Endothelial cell of umbilical vein (primary cell): Measurements from ENCODE around the gene SIVA1.

Experiments
- EZH2 ChIP-seq: IDR thresholded peaks from 2 replicates; pipeline ENCODE4 v1.6.1; 2012; ENCODE audit warnings: borderline replicate concordance, low read depth, mild to moderate bottlenecking, moderate library complexity, low read length, inconsistent platforms; ENCODE audit not compliant: severe bottlenecking
- GATA2 ChIP-seq: IDR thresholded peaks from 2 replicates; pipeline ENCODE4 v1.7.0; 2011; ENCODE audit warnings: low read depth, mild to moderate bottlenecking, moderate library complexity, mixed read lengths, low read length; ENCODE audit not compliant: insufficient read length, insufficient read depth
- JUN ChIP-seq: IDR thresholded peaks from 2 replicates; pipeline ENCODE4 v1.6.1; 2011; ENCODE audit warnings: borderline replicate concordance, low read depth; ENCODE audit not compliant: insufficient read length, insufficient read depth
- MYC ChIP-seq: IDR thresholded peaks from one replicate; pipeline ENCODE4 v1.6.1; 2011; ENCODE audit warnings: mild to moderate bottlenecking, low read depth, low read length
- POLR2A ChIP-seq: IDR thresholded peaks from 2 replicates; pipeline ENCODE4 v1.6.1; 2012; ENCODE audit warnings: low read depth, mild to moderate bottlenecking, control low read depth, low read length
- POLR2AphosphoS5 ChIP-seq: IDR thresholded peaks from 2 replicates; pipeline ENCODE4 v1.6.1; 2012; ENCODE audit warnings: low read depth, mild to moderate bottlenecking, control low read depth, low read length, moderate library complexity; ENCODE audit not compliant: insufficient read depth
- TF ChIP-seq, protein P1 (sequence below), 2 donors: IDR thresholded peaks; 1 replicate in 1 of 2; 2 replicates in 1 of 2; pipeline ENCODE4 v1.5.1; 2011; ENCODE audit warnings: low read length in 2 of 2, mild to moderate bottlenecking in 2 of 2, moderate library complexity in 2 of 2, control low read depth in 1 of 2, inconsistent platforms in 1 of 2, low read depth in 1 of 2; ENCODE audit not compliant: insufficient read depth in 1 of 2; ENCODE audit errors: extremely low read depth in 1 of 2
- TF ChIP-seq, protein P2 (sequence below): IDR thresholded peaks from 2 replicates; pipeline ENCODE4 v1.6.1; 2011; ENCODE audit not compliant: insufficient read depth, insufficient read length

DNA sequence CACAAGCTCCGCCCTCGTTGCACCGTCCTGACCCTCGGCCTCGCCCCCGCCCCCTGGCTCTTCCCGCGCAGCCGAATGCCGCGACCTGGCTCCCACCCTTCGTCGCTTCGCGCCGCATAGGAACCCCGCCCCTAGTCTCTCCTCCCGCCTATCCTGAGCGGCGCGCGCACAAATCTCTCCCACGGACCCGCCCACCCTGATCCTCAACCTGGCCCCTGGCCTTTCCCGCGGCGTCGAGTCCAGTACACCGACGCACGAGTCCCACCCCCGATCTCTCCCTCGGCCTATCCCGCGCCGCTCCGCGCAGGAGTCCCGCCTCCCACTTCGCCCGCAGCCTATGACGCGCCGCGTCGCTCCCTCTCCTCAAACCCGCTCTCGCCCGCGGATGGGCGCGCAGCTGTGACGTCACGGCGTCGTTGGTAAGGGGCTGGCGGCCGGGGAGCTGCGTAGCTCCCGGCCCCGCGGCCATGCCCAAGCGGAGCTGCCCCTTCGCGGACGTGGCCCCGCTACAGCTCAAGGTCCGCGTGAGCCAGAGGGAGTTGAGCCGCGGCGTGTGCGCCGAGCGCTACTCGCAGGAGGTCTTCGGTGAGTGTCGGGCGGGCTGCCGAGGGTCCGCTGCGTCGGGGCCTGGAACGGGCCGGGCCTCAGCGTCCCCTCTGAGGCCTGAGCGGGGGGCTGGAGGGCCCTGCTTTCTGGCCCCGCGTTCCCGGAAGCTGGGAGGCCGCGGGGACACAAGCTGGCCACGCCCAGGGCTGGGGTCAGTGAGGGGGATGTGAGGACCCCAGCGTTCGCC lies at the start of gene SIVA1:
- TF ChIP-seq, protein P1, sequence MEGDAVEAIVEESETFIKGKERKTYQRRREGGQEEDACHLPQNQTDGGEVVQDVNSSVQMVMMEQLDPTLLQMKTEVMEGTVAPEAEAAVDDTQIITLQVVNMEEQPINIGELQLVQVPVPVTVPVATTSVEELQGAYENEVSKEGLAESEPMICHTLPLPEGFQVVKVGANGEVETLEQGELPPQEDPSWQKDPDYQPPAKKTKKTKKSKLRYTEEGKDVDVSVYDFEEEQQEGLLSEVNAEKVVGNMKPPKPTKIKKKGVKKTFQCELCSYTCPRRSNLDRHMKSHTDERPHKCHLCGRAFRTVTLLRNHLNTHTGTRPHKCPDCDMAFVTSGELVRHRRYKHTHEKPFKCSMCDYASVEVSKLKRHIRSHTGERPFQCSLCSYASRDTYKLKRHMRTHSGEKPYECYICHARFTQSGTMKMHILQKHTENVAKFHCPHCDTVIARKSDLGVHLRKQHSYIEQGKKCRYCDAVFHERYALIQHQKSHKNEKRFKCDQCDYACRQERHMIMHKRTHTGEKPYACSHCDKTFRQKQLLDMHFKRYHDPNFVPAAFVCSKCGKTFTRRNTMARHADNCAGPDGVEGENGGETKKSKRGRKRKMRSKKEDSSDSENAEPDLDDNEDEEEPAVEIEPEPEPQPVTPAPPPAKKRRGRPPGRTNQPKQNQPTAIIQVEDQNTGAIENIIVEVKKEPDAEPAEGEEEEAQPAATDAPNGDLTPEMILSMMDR (IDR thresholded peaks at IDR 0.05; ENCODE audit: extremely low read depth in 1 of 2, insufficient read depth in 1 of 2, low read depth in 1 of 2, low read length in 2 of 2): no peak
- TF ChIP-seq, protein P2, sequence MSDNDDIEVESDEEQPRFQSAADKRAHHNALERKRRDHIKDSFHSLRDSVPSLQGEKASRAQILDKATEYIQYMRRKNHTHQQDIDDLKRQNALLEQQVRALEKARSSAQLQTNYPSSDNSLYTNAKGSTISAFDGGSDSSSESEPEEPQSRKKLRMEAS: peak; percentile 9
- TF ChIP-seq EZH2 (no peak), GATA2 (no peak), POLR2AphosphoS5 (peak; percentile 22), POLR2A (peak; percentile 79), JUN (no peak), MYC (no peak)
